ENCODE results near the gene TMEM151B.
A peak's percentile ranks its signal among the peaks of the same experiment; 100 is the strongest.

The TMEM151B gene

DNA sequence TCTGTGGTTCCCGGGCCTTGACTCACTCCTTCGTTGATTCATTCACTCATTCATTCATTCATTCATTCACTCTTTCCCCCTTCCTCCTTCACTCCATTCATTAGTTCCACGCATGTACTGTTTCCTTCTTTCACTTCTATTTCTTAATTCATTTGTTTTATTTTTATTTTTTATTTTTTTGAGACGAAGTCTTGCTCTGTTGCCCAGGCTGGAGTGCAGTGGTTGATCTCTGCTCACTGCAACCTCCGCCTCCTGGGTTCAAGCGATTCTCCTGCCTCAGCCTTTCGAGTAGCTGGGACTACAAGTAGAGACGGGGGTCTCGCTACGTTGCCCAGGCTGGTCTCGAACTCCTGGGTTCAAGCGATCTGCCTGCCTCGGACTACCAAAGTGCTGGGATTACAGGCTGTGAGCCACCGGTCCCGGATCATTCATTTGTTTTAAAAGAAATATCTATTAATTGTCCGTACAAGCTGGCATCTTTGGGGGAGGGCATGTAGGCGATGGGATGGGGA is 4.5 kb upstream of the TMEM151B start:
- DNase-seq: no peak

DNA sequence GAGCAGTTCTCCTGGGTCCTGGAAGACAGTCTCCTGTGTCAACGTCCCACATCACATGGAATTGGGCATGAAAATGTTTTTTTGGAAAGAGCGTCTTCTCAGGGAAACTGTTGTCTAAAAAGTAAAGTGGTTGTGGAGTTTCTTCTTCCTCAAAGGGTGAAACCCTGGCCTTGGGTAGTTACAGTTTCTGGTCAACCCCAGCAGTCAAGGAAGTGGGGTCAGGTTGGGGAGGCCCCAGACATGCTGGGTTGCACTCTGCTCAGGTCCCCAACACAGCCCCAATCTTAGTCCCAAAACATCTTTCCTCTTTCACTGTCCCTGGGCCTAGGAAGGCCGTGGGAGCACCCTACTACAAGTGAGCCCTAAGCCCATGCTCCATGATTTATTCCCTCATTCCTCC is 3.9 kb upstream of the TMEM151B start:
- DNase-seq: no peak

GRCh38 chr6:44267252-44267651 is 3.0 kb upstream of the TMEM151B start:
- no peak for DNase-seq

- DNase-seq: peak; percentile 20
Measured at GRCh38 chr6:44268095-44268628, 2.1 kb upstream of the TMEM151B start.

DNA sequence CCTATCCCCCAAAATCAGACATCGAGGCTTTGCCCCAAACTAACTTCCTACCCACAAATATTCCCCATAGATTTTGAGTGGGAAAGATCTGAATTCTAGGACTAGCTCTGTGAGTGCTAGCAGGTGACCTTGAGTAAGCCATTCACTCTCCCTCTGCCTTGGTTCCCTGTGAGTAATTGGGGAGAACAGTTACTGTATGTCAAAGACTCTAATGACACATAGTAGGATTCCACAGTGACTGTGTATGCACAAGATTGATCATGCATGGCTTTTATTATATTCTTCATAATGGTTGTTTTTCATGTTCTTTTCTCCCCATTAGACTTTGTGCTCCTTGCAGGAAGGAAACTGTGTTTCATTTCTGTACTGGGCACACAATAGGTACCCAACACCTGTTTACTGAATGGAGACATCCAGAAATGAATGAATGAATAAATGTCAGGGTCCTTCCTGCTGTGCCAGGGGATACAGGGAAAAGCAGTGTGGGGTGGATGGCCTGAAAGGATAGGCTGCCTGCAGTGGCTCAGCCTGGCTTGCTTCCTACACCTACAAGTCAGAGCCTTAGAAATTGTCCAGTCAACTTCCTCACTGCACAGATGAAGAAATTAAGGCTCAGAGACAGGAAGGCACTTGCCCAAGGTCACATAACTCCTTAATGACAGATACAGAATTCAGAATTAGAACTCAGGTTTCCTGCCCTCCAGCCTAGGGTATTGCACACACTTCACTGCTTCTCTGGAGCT is 901 bp upstream of the TMEM151B start:
- no peak for DNase-seq

- no peak for DNase-seq
Measured at GRCh38 chr6:44270526-44271405, 516 bp downstream of the TMEM151B start.

DNA sequence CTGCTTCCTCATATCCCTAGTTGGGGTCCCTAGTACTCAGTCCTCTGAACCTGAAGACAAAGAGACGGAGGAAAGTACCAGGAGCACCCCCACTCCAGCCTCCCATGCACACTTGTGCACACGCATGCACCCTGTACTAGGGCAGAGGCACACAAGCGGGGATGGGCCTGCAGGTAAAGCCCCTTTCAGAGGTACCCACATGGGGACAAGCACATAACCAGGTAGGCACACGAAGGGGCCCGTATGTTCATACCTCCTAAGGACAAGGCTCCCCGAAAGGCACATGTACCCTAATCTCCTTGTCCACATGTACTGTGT is 1.1 kb downstream of the TMEM151B start:
- no peak for DNase-seq

DNA sequence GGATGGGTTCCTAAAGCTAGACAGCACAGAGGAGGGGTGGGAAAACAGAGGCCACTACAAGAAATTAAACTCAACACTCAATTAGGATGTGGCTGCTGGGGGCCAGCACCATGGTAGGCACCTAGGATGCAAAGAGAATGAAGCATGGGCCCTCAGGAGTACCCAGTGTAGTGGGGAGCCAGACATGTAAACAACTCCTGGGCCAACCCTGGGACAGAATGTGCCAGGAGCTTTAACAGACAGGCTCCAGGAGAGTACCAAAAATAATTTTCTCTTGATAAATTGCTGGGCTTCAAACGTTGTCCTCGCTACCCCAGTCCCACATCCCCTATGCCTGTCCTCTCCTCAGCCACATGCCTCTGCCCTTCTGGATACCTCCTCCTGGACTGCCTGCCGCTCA is 1.7 kb downstream of the TMEM151B start:
- DNase-seq: no peak

DNA sequence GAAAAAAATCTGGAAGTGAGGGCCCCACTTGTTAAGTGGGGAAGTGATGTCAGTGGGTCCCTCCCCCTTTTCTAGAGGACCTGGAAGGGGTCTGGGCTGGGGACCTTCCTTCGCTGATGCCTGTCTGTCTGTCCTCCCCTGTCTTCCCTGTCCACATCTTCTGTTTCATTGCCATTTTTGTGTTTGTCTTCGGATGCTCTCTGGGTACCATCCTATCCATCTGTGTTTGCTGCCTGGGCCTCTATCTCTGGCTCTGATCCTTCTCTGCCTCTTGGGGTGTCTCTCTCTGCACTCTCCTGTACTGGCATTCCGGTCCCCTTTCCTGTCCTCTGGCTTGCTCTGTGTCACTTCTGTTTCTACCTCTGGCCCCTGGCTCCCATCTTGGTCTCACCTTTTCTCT is 2.3 kb downstream of the TMEM151B start:
- DNase-seq: no peak

DNA sequence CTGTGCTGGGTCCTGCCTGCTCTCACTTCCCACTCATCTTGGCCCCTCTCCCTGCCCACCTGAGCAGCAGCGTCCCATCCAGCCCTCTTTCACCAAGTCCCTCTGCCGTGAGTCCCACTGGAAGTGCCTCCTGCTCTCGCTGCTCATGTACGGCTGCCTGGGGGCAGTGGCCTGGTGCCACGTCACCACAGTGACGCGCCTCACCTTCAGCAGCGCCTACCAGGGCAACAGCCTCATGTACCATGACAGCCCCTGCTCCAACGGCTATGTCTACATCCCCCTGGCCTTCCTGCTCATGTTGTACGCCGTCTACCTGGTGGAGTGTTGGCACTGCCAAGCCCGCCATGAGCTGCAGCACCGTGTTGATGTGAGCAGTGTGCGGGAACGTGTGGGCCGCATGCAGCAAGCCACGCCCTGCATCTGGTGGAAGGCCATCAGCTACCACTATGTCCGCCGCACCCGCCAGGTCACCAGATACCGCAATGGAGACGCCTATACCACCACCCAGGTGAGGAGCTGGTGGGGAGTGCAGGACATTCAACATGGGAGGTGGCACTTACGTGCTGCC is 2.8 kb downstream of the TMEM151B start:
- no peak for DNase-seq

- DNase-seq: no peak
Measured at GRCh38 chr6:44273617-44274016, 3.4 kb downstream of the TMEM151B start.

- no peak for DNase-seq
Measured at GRCh38 chr6:44275271-44275748, 5.1 kb downstream of the TMEM151B start.

DNA sequence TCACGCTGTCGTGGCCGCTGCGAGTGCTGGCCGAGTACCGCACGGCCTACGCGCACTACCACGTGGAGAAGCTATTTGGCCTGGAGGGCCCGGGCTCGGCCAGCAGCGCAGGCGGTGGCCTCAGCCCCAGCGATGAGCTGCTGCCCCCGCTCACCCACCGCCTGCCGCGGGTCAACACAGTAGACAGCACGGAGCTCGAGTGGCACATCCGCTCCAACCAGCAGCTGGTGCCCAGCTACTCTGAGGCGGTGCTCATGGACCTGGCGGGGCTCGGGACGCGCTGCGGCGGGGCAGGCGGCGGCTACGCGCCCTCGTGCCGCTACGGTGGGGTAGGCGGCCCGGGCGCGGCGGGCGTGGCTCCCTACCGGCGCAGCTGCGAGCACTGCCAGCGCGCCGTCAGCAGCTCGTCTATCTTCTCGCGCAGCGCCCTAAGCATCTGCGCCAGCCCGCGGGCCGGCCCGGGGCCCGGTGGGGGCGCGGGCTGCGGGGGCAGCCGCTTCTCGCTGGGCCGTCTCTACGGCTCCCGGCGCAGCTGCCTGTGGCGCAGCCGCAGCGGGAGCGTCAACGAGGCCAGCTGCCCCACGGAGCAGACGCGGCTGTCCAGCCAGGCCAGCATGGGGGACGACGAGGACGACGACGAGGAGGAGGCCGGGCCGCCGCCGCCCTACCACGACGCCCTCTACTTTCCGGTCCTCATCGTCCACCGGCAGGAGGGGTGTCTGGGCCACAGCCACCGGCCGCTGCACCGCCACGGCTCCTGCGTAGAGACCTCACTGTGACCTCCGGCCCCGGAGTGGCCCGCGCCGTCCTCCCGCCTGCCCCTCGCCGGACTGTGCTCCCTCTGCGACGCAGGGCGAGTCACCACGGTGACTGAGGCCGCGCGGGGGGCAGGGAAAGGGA is 5.7 kb downstream of the TMEM151B start:
- no peak for DNase-seq

DNA sequence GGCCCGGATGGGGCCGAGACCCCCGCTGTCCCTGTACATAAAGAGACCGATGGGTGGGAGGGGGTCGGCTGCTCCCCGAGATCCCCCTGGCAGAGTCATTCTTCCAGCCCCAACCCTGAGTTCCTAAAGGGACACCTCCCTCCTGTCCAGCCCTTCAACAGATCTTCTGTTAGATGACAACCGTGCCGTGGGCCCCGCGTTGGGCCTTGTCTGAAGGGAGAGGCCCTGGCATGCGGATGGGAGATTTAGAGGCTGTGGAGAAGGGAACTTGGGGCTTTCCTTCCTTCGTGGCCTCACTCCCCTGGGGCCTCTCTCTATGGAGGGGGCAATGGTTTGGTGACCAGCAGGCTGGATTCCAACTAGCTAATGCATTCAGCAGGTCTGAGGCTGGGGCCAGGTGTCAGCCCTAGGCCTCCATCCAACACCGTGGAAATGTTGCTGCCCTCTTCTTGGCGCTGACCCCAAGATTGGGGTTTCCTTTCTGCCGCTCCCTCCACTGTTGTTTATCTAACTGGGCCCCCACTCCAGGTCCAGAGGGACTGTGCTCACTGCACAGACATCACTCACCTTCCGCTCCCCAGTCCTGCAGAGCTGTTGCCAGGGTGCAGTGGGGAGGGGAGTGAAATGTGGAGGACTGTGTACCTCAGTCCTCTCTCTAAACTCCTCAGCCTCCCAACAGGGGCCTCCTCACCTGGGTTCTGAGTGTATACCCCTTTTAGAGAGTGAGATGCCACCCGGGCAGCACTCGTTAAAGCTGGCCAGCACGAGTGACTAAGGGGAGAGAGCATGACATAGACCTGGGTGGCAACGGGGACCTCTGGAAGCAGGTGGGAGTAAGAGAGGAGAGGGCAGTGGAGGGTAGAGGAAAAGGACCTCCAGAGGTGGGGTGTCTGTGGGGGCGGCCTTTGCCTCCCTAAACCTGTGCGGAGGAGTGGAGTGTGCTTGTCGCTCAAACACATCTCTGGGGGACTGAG is 6.7 kb downstream of the TMEM151B start:
- DNase-seq: no peak

GRCh38 chr6:44277763-44278162 is 7.5 kb downstream of the TMEM151B start:
- no peak for DNase-seq

GRCh38 chr6:44278315-44278714 is 8.1 kb downstream of the TMEM151B start:
- no peak for DNase-seq

GRCh38 chr6:44278774-44279697 is 8.8 kb downstream of the TMEM151B start:
- DNase-seq: no peak

DNA sequence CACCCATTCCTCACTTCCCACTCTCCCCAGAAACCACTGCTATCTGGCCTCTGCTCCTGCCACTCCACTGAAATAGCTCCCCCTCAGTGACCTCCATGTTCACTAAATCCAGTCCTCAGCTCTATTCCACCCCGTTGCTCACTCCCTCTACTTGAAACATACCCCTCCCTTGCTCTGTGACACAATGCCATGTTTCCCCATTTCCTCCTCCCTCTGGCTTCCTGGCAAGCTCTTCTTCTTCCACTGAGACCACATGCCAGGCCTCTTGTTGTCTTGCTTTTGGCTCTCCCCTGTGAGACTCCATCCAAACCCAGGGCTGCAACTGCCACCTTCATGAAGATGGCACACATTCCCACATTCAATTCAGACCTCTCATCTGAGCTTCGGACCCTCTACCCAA is 13.9 kb downstream of the TMEM151B start:
- no peak for DNase-seq

GRCh38 chr6:44284867-44285266 is 14.6 kb downstream of the TMEM151B start:
- DNase-seq: no peak
